ENCODE results near the gene RNASE4. TPM values are rescaled to one million over a fixed set of nuclear protein-coding genes. Genes with fewer than 3 reads are reported as not detected.
A peak's percentile ranks its signal among the peaks of the same experiment; 100 is the strongest.

The RNASE4 gene
- total RNA-seq, 4 donors from 2014 or later, result 61.9 to 107 (median 82.9) TPM

GRCh38 chr14:20681348-20682126 is 2.8 kb upstream of the RNASE4 start:
- peak overlapping the region; percentile 69 to 94 (median 82) for H3K4me3 ChIP-seq
- H3K9me3 ChIP-seq, result no peaks in the 10 kb centered on the region
- H3K27ac ChIP-seq (replicated peaks in 1 of 4), result peak overlapping the region; percentile 99 to 100 (median 100)
- peak in 1 of 2 donors; percentile 36 for TF ChIP-seq POLR2AphosphoS5 (IDR thresholded peaks at IDR 0.05)
- no peak for TF ChIP-seq EP300 (IDR thresholded peaks at IDR 0.05)
- DNase-seq (ENCODE audit: extremely low spot score), result peak; percentile 98
- H3K4me1 ChIP-seq, result peaks cover 14 to 46% (median 37%) of the 10 kb centered on the region in 4 donors
- intact Hi-C loops (cut with DNase I), result loop anchor here (2.0 to 10.0 kb wide), 4 partner anchors 221 to 703 kb away; partner anchors contain the start of genes CCNB1IP1, PIP4P1, SUPT16H and TEP1
- no peaks in the 10 kb centered on the region for H3K36me3 ChIP-seq
- WGBS, result 1% methylated on average over 15 of the region's 25 CpGs
- H3K27me3 ChIP-seq, result no peaks in the 10 kb centered on the region

- Histone ChIP-seq H3K27me3 (no peaks in the 10 kb centered on the region), H3K27ac (replicated peaks in 1 of 4) (peak overlapping the region; percentile 99 to 100 (median 100)), H3K9me3 (no peaks in the 10 kb centered on the region), H3K4me3 (peak overlapping the region; percentile 69 to 94 (median 82)), H3K36me3 (no peaks in the 10 kb centered on the region), H3K4me1 (peaks cover 15 to 51% (median 43%) of the 10 kb centered on the region in 4 donors)
- intact Hi-C loops (cut with DNase I), result loop anchor here (2.0 to 10.0 kb wide), 4 partner anchors 221 to 703 kb away; partner anchors contain the start of genes CCNB1IP1, PIP4P1, SUPT16H and TEP1
- 0% methylated on average over 5 of the region's 11 CpGs for WGBS
- TF ChIP-seq EP300 (IDR thresholded peaks at IDR 0.05), result no peak
- TF ChIP-seq POLR2AphosphoS5 (IDR thresholded peaks at IDR 0.05), result no peak
- no peak for TF ChIP-seq POLR2A (IDR thresholded peaks at IDR 0.05; ENCODE audit: low read depth)
- no peak for TF ChIP-seq CTCF (IDR thresholded peaks at IDR 0.05)
- DNase-seq (ENCODE audit: extremely low spot score), result no peak
Observed at GRCh38 chr14:20682127-20682434, 2.3 kb upstream of the RNASE4 start.

GRCh38 chr14:20682435-20683124 is 1.8 kb upstream of the RNASE4 start:
- H3K27ac ChIP-seq (replicated peaks in 1 of 4), result peak overlapping the region; percentile 99 to 100 (median 100)
- peaks cover 15 to 56% (median 48%) of the 10 kb centered on the region in 4 donors for H3K4me1 ChIP-seq
- no peaks in the 10 kb centered on the region for H3K27me3 ChIP-seq
- no peaks in the 10 kb centered on the region for H3K9me3 ChIP-seq
- 0% methylated on average over 14 of the region's 40 CpGs for WGBS
- TF ChIP-seq POLR2A (IDR thresholded peaks at IDR 0.05; ENCODE audit: low read depth), result peak; percentile 88
- no peak for TF ChIP-seq CTCF (IDR thresholded peaks at IDR 0.05)
- no peak for TF ChIP-seq EP300 (IDR thresholded peaks at IDR 0.05)
- TF ChIP-seq POLR2AphosphoS5 (IDR thresholded peaks at IDR 0.05), result peak; percentile 96 to 99
- peak overlapping the region; percentile 69 to 94 (median 82) for H3K4me3 ChIP-seq
- no peaks in the 10 kb centered on the region for H3K36me3 ChIP-seq
- peak; percentile 95 for DNase-seq (ENCODE audit: extremely low spot score)
- intact Hi-C loops (cut with DNase I), result loop anchor here (2.0 to 10.0 kb wide), 4 partner anchors 222 to 702 kb away; partner anchors contain the start of genes CCNB1IP1, PIP4P1, SUPT16H and TEP1

GRCh38 chr14:20683125-20683890 is 1.1 kb upstream of the RNASE4 start:
- Histone ChIP-seq H3K4me3 (peak overlapping the region; percentile 69 to 94 (median 82)), H3K9me3 (no peaks in the 10 kb centered on the region), H3K27me3 (no peaks in the 10 kb centered on the region), H3K27ac (replicated peaks in 1 of 4) (peak overlapping the region; percentile 99 to 100 (median 100)), H3K36me3 (no peaks in the 10 kb centered on the region), H3K4me1 (peaks cover 15 to 63% (median 54%) of the 10 kb centered on the region in 4 donors)
- intact Hi-C loops (cut with DNase I), result loop anchor here (2.0 to 10.0 kb wide), 4 partner anchors 223 to 701 kb away; partner anchors contain the start of genes CCNB1IP1, PIP4P1, SUPT16H and TEP1
- TF ChIP-seq CTCF (IDR thresholded peaks at IDR 0.05) (no peak), POLR2AphosphoS5 (IDR thresholded peaks at IDR 0.05) (no peak), POLR2A (IDR thresholded peaks at IDR 0.05; ENCODE audit: low read depth) (no peak), EP300 (IDR thresholded peaks at IDR 0.05) (no peak)
- WGBS, result under 1% methylated on average over 33 of the region's 38 CpGs
- peak; percentile 94 for DNase-seq (ENCODE audit: extremely low spot score)

Measured in esophagus muscularis mucosa (tissue), 4 donors.